OCI-LY7 (cell line): ENCODE measurements around the gene MBNL3. TPM values are rescaled to one million over a fixed set of nuclear protein-coding genes. Genes with fewer than 3 reads are reported as not detected.

Experiments used
- BruUV-seq: library from RNA; stranded (reverse); fragments of 400-500 nt; replicated peaks from 2 replicates; lab custom pipeline; 2021; lab: Mats Ljungman, UMichigan
- CTCF ChIA-PET: fragments of 300-600 bp; sonication (Branson Sonifier 250); formaldehyde crosslinking; loops from one replicate; lab custom pipeline; 2022; ENCODE audit warnings: antibody characterized with exemption; ENCODE audit not compliant: unreplicated experiment; lab: Charles Lee
- POLR2A ChIA-PET: fragments of 300-600 bp; sonication (Branson Sonifier 250); formaldehyde crosslinking; loops from one replicate; lab custom pipeline; 2022; ENCODE audit warnings: antibody characterized with exemption; lab: Charles Lee
- DNase-seq: peaks from one replicate; pipeline ENCODE4 v3.0.0-alpha.2; 2015; ENCODE audit warnings: low spot score
- H2AFZ ChIP-seq: fragments of 200-600 bp; sonication (generic), shearing (Covaris generic); 2 replicates; pipeline ENCODE4 v1.6.1; 2014; ENCODE audit warnings: mild to moderate bottlenecking, antibody characterized with exemption, low read length, moderate library complexity
- H3K27ac ChIP-seq: fragments of 200-600 bp; sonication (generic); 2 replicates; pipeline ENCODE4 v1.5.1; 2014; ENCODE audit warnings: mixed run types, low read depth, mild to moderate bottlenecking, moderate library complexity, low read length, inconsistent platforms; ENCODE audit not compliant: poor library complexity, severe bottlenecking
- H3K36me3 ChIP-seq: fragments of 200-600 bp; sonication (generic); 2 replicates; pipeline ENCODE4 v1.6.1; 2014; ENCODE audit warnings: mild to moderate bottlenecking, antibody characterized with exemption, low read length, moderate library complexity, mixed read lengths; ENCODE audit not compliant: insufficient read depth
- H3K4me1 ChIP-seq: fragments of 200-600 bp; sonication (generic); 2 replicates; pipeline ENCODE4 v1.5.1; 2014; ENCODE audit warnings: mild to moderate bottlenecking, low read length; ENCODE audit not compliant: insufficient read depth, poor library complexity, severe bottlenecking
- H3K4me2 ChIP-seq: fragments of 200-600 bp; sonication (generic); 2 replicates; pipeline ENCODE4 v1.6.1; 2014; ENCODE audit warnings: mild to moderate bottlenecking, low read length
- H3K4me3 ChIP-seq: fragments of 200-600 bp; sonication (generic); 2 replicates; pipeline ENCODE4 v1.5.1; 2014; ENCODE audit warnings: mild to moderate bottlenecking, low read depth, low read length; ENCODE audit not compliant: poor library complexity, severe bottlenecking
- H3K79me2 ChIP-seq: fragments of 200-600 bp; sonication (generic); 2 replicates; pipeline ENCODE4 v1.6.1; 2016; ENCODE audit warnings: low read depth, mild to moderate bottlenecking, low read length, moderate library complexity, mixed read lengths; ENCODE audit not compliant: insufficient read depth
- H3K9me2 ChIP-seq: fragments of 200-600 bp; sonication (generic); 2 replicates; pipeline ENCODE4 v1.6.1; 2016; ENCODE audit warnings: mild to moderate bottlenecking, low read length, mixed read lengths; ENCODE audit not compliant: insufficient read depth
- H3K9me3 ChIP-seq: fragments of 200-600 bp; sonication (generic); 2 replicates; pipeline ENCODE4 v1.6.1; 2014; ENCODE audit warnings: mild to moderate bottlenecking, mixed run types, low read length, mixed read lengths
- H4K20me1 ChIP-seq: fragments of 200-600 bp; sonication (generic); 2 replicates; pipeline ENCODE4 v1.6.1; 2014; ENCODE audit warnings: mild to moderate bottlenecking, antibody characterized with exemption, low read length, moderate library complexity, mixed read lengths; ENCODE audit not compliant: insufficient read depth
- EZH2phosphoT487 ChIP-seq: fragments of 200-600 bp; sonication (generic); IDR thresholded peaks from 2 replicates; pipeline ENCODE4 v1.6.1; 2018; ENCODE audit warnings: low read depth, borderline replicate concordance, mild to moderate bottlenecking, mixed run types, antibody characterized with exemption, low read length, moderate library complexity, mixed read lengths
- intact Hi-C: fragments of 100-400 bp; cut with micrococcal nuclease; formaldehyde crosslinking; loops from one replicate; pipeline ENCODE4 v1.10.0; 2022; ENCODE audit not compliant: unreplicated experiment
- total RNA-seq, 2 experiments: library from RNA; depleted of rRNA in 1 of 2; stranded (reverse); fragments of >200 nt in 1 of 2; shearing (Covaris generic) in 1 of 2; gene quantifications; 2 replicates each; pipeline ENCODE4 v1.2.3, GENCODE V29; 2014 to 2022
- TF ChIP-seq, protein P1 (sequence below): fragments of 200-600 bp; sonication (generic); conservative IDR thresholded peaks from 2 replicates; pipeline ENCODE4 v1.5.1; 2014; ENCODE audit warnings: mild to moderate bottlenecking, antibody characterized with exemption, low read length, moderate library complexity, mixed read lengths

Gene MBNL3
- total RNA-seq, 2 experiments from 2014 or later, result 39.4 to 73.9 TPM

DNA sequence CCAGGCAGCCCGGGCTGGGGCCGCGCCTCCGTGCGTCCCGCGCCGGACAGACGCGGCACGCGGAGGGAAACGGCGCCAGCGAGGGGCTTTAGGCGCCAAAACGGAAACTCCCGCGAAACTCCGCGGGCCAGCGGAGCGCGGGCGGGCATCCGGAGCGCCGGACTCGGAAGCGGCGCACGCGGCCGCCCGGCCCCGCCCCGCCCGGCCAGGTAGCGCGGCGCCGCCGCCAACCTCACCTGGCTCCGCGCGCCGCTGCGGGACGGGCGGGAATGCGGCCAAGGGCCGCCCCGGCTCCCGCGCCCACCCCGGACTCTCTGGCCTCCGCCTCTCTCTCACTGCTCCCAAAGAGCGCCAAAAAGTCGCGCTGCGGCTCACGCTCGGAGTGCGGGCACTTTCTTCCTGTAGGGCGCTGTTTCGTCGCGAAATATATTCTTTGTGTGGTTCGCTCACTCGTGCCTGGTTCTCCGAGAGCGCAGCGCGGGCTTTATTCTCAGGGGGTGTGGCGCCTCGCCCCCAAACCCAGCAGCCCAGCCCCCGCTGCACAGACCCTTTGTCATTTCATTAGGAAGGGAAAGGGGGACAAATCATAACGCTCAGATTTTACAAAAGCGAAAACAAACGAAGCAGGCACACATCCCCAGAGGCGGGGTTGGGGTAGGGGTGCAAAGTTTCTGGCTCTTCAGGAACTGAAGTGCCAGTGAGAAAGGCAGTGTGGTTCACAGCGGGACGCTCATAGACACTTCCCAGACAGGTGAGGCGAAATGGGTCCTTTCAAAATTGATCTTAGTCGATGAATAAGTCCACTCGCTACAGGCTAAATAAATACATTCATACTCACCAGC is 961 bp upstream of the MBNL3 start:
- CTCF ChIA-PET, result interaction anchor here (1.2 kb wide), 1 partner anchor 270 kb away, joined by 3 read pairs; the partner anchor contains the start of gene RAP2C
- H3K79me2 ChIP-seq, result peaks cover 39% of the 10 kb centered on the region

DNA sequence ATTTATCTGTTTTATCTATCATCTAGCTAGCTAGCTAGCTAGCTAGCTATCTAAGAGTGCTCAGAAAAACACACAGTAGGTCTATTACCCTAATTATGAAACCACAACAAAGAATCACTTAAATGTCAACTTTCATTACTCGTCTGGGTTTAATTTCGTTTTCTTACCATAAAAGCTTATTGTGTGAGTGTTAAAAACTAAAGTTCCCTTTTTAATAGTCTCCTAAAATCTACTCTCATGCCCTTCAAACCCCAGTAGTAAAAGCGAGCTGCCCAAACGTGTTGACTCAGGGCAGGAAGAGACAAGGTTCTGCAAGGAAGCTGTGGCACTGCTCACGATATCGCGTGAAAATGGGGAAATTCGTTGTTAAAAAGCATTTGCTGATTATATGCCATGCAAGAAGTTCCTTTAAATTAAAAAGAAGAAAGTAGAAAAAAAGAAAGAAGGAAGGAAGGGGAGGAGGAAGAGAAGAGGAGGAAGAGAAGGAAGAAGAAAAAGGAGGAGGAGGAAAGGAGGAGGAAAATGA is 595 bp downstream of the MBNL3 start:
- BruUV-seq, result TSS peak; percentile 64
- Histone ChIP-seq H3K79me2 (peaks cover 54% of the 10 kb centered on the region), H3K4me2 (peak overlapping the region; percentile 97), H3K9me3 (no peaks in the 10 kb centered on the region), H3K27ac (peak overlapping the region; percentile 100), H3K9me2 (no peaks in the 10 kb centered on the region), H3K36me3 (peaks cover 7% of the 10 kb centered on the region; the same call in 1 of the 2 replicates), H2AFZ (peak overlapping the region; percentile 33; the same call in 1 of the 2 replicates), H4K20me1 (peaks cover 5% of the 10 kb centered on the region; the same call in 1 of the 2 replicates), H3K4me3 (peak overlapping the region; percentile 78), H3K4me1 (peaks cover 43% of the 10 kb centered on the region)
- ChIA-PET POLR2A (interaction anchor here (0.8 to 1.2 kb wide), 3 partner anchors 7 to 61 kb away, joined by 3 to 6 read pairs (median 5); no protein-coding TSS in a partner anchor), CTCF (no interaction called here)
- TF ChIP-seq, protein P1, sequence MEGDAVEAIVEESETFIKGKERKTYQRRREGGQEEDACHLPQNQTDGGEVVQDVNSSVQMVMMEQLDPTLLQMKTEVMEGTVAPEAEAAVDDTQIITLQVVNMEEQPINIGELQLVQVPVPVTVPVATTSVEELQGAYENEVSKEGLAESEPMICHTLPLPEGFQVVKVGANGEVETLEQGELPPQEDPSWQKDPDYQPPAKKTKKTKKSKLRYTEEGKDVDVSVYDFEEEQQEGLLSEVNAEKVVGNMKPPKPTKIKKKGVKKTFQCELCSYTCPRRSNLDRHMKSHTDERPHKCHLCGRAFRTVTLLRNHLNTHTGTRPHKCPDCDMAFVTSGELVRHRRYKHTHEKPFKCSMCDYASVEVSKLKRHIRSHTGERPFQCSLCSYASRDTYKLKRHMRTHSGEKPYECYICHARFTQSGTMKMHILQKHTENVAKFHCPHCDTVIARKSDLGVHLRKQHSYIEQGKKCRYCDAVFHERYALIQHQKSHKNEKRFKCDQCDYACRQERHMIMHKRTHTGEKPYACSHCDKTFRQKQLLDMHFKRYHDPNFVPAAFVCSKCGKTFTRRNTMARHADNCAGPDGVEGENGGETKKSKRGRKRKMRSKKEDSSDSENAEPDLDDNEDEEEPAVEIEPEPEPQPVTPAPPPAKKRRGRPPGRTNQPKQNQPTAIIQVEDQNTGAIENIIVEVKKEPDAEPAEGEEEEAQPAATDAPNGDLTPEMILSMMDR, result no peak
- no peak for TF ChIP-seq EZH2phosphoT487
- intact Hi-C loops, result loop anchor here (1.0 to 10.0 kb wide), 4 partner anchors 8 to 463 kb away; partner anchors contain the start of gene RAP2C
- DNase-seq, result peak; percentile 70

More for the DNA sequence above, 961 bp upstream of the MBNL3 start:
- Histone ChIP-seq H3K4me2 (peak overlapping the region; percentile 97), H3K9me2 (no peaks in the 10 kb centered on the region), H3K9me3 (no peaks in the 10 kb centered on the region), H3K4me3 (peak overlapping the region; percentile 78), H3K4me1 (peaks cover 27% of the 10 kb centered on the region), H3K27ac (peak overlapping the region; percentile 100), H3K36me3 (peaks cover 7% of the 10 kb centered on the region; the same call in 1 of the 2 replicates), H4K20me1 (peaks cover 5% of the 10 kb centered on the region; the same call in 1 of the 2 replicates), H2AFZ (peak overlapping the region; percentile 78; the same call in 1 of the 2 replicates)
- no TSS peak for BruUV-seq
- POLR2A ChIA-PET, result interaction anchor here (1.2 to 2.6 kb wide), 2 partner anchors 9 kb away, joined by 5 to 27 read pairs; no protein-coding TSS in a partner anchor
- peak; percentile 67 for DNase-seq
- no peak for TF ChIP-seq EZH2phosphoT487
- TF ChIP-seq, protein P1, result no peak
- intact Hi-C loops, result loop anchor here (2.0 to 10.0 kb wide), 4 partner anchors 125 to 465 kb away; partner anchors contain the start of gene RAP2C
